H1 (cell line): ENCODE results near the gene ALG14.

ENCODE experiments used
- JUN ChIP-seq: IDR thresholded peaks from 2 replicates; pipeline ENCODE4 v1.6.1; 2011; ENCODE audit warnings: low read depth, mild to moderate bottlenecking, improper control_type of control experiment, low read length
- POLR2A ChIP-seq, 2 experiments: IDR thresholded peaks; 1 replicate in 1 of 2; 2 replicates in 1 of 2; pipeline ENCODE4 v1.6.1; 2011; ENCODE audit warnings: low read depth in 2 of 2, low read length in 2 of 2, mild to moderate bottlenecking in 2 of 2; ENCODE audit errors: control extremely low read depth in 1 of 2
- POLR2AphosphoS5 ChIP-seq: IDR thresholded peaks from 2 replicates; pipeline ENCODE4 v1.6.1; 2011; ENCODE audit warnings: low read depth, low read length
- SAP30 ChIP-seq: fragments of 300-600 bp; sonication (generic); IDR thresholded peaks from 2 replicates; pipeline ENCODE4 v1.7.1; 2012; ENCODE audit warnings: low read length, moderate library complexity, mild to moderate bottlenecking, inconsistent platforms; ENCODE audit not compliant: insufficient read depth, insufficient replicate concordance
- YY1 ChIP-seq: IDR thresholded peaks from 2 replicates; pipeline ENCODE4 v1.6.1; 2011; ENCODE audit warnings: low read depth, mild to moderate bottlenecking, low read length
- ZNF274 ChIP-seq: IDR thresholded peaks from 2 replicates; pipeline ENCODE4 v1.7.0; 2012; ENCODE audit warnings: low read length, borderline replicate concordance; ENCODE audit errors: extremely low read depth

DNA sequence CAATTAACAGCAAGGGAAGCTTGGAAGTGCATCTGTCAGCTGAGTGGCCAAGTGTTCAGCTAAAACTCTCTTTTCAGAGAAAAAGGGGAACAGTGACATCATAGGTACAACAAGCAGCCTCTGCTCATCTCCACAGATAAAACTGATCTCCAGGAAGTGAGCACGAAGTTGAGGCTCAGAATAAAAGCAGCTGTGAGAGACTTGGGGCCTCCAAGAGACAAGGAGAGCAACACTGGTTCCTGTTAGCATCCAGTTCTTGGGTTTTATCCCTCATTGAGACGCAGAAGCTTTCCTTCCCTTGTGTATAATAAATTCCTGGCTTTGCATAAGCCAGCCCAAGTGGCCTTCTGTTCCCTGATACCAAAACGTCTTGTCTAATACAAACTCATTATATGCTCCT, 125.9 kb downstream of the ALG14 start:
- TF ChIP-seq POLR2AphosphoS5 (no peak), POLR2A (IDR thresholded peaks at IDR 0.05; ENCODE audit: control extremely low read depth in 1 of 2, low read depth in 2 of 2, low read length in 2 of 2) (no peak), ZNF274 (no peak), JUN (no peak), YY1 (no peak), SAP30 (no peak)
